ENCODE measurements around the gene HLCS.

The HLCS gene

DNA sequence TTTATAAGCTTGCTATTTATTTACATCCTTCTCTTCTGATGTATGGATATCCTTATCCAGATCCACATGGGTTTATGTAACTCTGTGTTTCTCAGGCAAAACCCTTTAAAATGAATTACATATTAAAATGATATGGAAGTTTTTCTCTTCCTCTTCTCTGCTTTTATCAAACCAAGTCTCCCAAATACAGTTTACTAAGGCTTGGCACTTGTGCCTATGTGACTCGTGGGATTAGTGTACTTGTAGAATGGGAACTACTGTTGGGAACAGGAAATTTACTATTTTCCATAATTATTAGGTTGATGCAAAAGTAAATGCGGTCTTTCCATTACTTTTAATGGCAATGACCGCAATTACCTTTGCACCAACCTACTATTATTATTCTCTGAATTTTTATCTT lies 252.7 kb downstream of the HLCS start:
- DNase-seq = no peak

DNA sequence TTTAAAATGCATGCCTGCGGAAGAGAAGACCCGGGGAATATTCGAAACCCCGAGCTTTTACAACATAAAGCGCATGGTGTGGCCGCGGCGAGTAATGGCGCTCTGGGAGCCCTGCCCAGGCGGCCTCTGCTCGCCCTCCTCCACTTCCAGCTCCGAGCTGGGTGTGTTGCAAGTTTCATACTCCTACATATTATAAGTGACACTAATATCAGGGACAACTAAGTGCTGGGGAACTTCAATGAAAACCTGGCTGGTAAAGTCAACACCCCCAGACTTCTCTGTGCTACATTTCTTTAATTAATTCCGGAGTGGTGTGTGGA lies 255.8 kb downstream of the HLCS start:
- DNase-seq = peak; percentile 59

DNA sequence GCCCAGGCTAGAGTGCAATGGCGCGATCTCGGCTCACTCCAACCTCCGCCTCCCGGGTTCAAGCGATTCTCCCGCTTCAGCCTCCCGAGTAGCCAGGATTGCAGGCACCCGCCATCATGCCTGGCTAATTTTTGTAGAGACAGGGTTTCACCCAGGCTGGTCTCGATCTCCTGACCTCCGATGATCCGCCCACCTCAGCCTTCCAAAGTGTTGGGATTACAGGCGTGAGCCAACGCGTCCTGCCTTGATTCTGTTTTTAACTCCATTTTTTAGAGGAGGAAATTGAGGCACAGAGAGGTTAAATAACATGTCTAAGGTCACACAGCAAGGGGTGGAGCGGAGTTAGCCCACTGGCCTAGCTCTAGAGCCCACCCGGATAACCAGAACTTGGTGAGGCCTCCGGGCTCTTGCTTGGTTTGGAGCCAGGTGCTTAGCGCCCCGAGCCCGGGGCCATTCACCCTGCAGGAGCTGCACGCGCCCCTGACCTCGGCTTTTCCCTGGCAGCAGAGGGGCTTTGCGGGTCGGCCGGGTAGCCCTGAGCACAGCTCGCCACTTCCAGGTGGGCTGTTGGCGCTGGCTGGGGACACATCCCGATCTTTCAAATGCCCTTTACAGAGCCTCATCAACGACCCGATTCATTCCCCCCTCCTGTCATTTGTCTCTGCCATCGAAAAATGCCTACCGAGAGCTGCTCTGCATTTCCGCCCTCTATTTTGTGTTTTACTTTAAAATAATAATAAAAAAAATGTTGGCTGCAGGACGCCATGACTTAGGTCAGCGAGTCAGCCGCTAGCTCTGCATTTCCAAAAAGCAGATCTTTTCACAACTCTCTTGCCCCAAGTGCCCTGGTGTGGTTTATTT lies 256.4 kb downstream of the HLCS start:
- peak; percentile 1 for DNase-seq

DNA sequence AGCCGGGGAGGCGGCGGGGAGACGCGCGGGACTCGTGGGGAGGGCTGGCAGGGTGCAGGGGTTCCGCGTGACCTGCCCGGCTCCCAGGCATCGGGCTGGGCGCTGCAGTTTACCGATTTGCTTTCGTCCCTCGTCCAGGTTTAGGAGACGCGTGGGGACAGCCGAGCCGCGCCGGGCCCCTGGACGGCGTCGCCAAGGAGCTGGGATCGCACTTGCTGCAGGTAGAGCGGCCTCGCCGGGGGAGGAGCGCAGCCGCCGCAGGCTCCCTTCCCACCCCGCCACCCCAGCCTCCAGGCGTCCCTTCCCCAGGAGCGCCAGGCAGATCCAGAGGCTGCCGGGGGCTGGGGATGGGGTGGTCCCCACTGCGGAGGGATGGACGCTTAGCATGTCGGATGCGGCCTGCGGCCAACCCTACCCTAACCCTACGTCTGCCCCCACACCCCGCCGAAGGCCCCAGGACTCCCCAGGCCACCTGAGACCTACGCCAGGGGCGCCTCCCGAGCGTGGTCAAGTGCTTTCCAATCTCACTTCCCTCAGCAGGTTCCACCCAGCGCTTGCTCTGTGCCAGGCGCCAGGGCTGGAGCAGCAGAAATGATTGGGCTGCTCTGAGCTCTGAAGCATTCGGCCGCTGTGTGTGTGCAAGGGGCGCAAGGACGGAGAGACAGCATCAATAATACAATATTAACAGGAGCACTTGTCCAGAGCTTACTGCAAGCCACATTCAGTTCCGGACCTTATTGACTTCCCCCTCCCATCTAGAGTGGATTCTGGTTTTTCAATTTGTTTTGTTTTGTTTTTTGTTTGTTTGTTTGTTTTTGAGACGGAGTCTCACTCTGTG lies 257.2 kb downstream of the HLCS start:
- DNase-seq = peak; percentile 41

DNA sequence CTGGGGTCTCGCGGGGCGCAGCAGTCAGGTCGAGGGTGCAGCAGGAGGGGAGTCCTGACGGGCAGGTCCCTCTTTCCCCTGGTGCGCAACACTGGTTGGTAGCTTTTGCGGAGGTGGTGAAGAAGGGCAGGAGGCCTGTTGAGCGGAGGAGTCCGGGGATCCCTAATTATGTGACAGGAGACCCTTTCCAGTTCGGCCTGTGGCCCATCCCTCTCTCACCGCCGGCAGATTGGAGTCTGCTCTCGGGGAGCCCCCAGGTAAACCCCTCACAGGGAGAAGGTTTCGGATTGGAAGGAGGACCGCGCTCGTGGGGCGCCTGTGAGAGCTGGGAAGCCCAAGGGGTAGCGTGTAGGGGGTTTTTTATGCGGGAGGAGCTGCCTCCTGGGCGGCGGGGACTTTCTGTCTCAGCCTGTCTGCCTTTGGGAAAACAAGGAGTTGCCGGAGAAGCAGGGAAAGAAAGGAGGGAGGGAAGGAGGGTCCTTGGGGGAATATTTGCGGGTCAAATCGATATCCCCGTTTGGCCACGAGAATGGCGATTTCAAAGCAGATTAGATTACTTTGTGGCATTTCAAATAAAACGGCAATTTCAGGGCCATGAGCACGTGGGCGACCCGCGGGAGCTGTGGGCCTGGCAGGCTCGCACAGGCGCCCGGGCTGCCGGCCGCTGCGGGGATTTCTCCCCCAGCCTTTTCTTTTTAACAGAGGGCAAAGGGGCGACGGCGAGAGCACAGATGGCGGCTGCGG lies 258.0 kb downstream of the HLCS start:
- DNase-seq = peak; percentile 45

DNA sequence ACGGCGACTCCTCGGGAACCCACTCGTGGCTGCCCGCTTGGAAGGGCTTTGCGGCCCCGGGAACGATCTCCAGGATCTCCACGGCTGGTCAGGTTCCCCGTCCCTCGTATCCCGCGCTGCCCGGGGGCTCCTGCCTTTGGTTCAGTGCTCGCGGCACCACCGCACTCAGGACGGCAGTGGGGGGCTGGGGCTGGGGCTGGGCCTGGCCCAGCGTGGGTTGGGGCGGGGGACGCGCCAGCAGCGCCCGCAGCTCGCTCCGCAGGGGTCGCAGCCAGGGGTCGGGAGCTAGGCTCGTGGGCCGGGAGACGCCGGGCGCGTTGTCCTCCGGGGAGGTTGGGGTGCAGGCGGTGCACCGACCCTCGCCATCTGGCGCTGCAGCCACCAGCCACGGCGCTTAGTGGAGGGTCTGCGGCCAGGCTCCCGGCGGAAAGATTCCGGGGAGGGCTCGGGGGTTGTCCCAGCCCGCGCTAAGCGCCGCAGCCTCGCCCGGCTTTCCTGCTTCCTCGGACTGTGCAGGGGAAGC lies 258.6 kb downstream of the HLCS start:
- no peak for DNase-seq

DNA sequence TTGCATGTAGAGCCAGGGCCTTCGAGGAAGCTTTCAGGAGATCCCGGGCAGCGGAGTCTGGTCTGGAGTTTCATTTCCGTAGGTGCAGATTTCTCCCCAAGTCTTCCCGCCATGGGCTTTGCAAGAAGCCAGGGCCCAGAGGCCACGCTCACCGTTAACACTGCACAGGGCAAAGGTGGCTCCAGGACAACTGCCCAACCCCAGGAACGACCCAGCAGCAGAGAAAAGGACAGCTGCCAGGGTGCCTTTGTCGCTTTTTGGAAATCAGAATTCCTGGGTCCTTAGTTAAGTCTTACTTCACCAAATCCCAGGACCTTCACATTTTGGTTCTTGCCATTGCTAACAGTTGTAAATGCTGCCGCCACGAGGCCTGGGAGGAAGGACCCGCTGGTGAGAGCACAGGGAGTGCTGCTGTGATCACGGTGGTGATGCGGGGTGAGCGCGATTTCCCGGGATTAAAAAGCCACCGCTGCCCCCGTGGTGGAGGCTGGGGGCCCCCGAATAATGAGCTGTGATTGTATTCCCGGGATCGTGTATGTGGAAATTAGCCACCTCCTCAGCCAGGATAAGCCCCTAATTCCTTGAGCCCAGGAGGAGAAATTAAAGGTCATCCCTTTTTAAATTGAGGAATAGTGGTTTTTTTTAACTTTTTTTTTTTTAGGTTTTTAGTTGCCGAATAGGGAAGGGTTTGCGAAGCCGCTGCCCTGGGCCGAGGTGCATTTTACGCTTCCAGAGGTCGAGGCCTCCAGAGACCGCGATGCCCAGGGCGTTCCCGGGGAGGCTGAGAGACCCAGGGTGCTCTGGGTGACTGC lies 259.3 kb downstream of the HLCS start:
- peak; percentile 53 for DNase-seq

DNA sequence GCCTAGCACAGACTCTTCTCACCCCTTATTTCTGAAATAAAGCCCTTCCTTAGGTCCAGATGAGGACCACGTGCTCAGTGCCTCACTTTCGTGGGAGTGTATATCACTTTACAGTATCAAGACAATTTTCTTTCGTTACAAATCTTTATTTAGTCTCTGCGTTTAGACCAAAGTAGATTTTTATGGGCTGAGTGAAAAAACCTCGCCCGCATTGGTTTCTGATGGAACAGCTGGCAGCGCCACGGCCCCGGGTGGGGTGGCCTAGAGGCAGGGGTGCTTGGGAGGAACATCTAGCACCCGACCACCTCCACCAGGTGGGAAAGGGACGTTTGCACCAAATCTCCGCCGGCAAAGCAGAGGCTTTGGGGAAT lies 260.0 kb downstream of the HLCS start:
- no peak for DNase-seq

DNA sequence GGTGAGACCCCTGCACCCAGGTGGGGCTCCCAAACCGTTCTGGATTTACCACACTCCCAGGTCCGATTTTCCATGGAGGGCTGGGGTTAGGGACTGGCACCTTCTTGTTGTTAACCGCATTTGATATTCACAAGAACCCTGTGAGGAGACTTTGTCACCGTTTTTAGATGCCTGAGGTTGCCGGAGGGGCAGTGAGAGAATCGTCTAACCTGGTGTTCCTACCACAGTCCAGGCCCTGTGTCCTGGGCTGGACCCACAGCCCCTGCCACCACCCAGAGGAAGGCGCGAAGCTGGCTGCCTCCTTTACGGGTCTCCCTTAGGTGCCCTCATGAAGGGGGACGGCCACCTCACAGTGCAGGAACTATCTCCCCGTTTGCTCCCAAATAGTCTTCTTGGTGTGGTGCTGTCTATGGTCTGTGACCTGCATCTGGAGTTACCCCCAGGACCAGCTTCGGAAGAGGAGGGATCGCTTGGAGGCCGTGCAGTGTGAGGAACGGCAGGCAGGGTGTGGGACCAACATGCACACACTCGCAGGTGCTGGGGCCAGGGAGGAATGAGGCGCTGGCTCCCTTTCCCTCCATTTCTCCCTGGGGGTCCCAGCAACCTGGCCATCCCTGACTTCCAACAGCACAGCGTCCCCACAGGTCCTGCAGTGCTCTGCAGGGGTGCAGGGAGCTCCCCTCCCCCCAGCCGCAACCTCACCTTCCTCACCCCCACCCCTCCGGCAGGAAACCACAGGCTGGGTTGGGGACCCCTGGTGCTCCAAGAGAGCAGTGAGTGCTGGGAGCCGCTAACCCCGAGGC lies 260.6 kb downstream of the HLCS start:
- no peak for DNase-seq

DNA sequence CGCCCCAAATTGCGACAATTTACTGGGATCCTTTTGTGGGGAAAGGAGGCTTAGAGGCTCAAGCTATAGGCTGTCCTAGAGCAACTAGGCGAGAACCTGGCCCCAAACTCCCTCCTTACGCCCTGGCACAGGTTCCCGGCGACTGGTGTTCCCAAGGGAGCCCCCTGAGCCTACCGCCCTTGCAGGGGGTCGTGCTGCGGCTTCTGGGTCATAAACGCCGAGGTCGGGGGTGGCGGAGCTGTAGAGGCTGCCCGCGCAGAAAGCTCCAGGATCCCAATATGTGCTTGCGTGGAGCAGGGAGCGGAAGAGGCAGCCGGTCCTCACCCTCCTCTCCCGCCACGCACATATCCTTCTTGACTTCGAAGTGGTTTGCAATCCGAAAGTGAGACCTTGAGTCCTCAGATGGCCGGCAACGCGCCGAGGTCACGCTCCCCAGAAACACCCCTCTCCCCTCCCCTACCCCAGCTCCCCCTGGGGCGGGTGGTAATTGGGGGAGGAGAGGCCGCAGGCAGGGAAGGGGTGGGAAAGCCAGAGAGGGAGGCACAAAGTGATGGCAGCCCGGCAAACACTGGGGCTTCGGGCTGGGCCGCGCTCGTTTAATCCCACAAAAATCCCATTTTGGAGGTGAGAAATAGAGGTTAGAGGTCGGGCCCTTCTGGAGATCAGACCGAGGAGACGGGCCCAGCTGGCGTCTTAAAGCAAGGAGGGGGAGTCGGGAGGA lies 261.4 kb downstream of the HLCS start:
- no peak for DNase-seq

DNA sequence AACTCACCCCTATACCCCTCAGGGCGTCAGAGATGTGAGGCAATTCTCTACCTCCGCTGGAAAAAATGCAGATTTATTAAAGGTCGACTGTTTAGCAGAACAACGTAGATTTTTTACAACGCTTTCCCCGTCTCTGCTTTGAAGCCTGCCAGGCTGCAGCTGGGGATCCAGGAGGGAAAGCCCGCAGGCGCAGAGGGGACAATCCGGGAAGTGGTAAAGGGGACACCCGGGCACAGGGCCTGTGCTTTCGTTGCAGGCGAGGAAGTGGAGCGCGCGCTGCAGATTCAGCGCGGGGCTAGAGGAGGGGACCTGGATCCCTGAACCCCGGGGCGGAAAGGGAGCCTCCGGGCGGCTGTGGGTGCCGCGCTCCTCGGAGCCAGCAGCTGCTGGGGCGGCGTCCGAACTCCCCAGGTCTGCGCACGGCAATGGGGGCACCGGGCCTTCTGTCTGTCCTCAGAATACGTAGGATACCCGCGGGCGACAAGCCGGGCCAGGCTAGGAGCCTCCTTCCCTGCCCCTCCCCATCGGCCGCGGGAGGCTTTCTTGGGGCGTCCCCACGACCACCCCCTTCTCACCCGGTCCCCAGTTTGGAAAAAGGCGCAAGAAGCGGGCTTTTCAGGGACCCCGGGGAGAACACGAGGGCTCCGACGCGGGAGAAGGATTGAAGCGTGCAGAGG lies 262.1 kb downstream of the HLCS start:
- DNase-seq = no peak

DNA sequence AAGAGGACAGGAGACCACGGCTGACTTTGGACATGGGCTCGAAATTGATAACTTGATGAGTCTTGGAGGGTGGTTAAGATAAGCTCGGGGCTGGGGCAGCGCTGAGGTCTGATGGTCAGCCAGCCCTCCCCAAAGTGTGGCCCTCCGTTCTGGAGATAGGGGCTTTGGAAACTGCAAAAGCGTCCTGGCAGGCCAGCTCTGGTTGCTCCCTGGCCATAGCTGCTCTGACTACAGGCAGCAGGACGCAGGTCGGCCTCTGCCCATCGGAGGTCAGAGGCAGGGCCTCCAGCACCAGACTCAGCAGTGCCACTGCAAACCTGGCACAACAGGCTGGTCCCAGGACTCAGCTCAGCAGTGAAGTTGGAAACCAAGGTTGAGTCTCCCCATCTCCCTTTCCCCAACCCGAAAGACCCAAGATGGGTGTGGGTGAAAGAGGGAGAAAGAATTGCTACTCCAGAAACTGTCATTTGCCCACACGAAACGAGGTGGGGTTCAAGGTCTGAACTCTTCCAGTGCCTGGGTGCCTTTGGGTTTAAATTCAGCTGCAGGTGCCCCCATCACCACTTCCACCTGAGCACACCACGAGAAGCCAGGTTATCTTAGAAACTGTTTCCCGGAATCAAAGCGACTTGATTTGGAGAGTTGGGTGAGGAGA lies 262.7 kb downstream of the HLCS start:
- no peak for DNase-seq

DNA sequence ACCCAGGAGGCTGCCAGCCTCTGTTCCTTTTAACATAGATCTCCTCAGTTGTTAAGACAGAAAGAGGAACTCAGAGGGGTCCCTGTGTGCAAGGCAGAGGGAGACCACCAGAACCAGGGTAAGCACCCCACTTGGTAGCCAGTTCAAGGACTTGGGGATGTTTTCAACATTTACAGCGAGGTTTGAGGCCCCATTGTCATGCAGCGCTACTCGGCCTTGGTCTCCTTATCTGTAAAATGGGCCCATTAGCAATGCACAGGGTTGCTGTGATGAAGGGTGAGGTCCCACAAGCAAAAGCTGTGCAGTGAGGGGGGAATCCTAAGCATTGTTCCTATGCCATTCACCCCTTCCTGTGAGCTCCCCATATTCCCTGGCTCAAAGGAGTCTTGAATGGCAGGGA lies 263.3 kb downstream of the HLCS start:
- DNase-seq = no peak

DNA sequence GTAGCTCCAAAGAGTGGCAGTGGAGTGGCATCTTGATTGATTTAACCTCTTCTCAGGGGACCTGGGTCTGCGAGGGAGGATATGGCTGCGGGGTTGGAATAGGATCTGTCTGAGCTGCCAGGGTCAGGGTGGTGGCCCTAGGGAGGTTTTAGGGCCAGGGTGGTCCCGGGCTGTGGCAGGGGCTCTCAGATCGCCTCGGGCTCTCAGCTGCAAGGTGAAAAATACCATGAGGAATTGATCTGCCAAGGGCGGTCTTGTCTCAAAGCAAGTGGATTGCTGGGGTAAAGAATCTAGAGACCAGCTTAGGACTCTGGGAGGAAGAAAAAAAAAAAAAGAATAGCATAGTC lies 263.9 kb downstream of the HLCS start:
- DNase-seq = no peak

DNA sequence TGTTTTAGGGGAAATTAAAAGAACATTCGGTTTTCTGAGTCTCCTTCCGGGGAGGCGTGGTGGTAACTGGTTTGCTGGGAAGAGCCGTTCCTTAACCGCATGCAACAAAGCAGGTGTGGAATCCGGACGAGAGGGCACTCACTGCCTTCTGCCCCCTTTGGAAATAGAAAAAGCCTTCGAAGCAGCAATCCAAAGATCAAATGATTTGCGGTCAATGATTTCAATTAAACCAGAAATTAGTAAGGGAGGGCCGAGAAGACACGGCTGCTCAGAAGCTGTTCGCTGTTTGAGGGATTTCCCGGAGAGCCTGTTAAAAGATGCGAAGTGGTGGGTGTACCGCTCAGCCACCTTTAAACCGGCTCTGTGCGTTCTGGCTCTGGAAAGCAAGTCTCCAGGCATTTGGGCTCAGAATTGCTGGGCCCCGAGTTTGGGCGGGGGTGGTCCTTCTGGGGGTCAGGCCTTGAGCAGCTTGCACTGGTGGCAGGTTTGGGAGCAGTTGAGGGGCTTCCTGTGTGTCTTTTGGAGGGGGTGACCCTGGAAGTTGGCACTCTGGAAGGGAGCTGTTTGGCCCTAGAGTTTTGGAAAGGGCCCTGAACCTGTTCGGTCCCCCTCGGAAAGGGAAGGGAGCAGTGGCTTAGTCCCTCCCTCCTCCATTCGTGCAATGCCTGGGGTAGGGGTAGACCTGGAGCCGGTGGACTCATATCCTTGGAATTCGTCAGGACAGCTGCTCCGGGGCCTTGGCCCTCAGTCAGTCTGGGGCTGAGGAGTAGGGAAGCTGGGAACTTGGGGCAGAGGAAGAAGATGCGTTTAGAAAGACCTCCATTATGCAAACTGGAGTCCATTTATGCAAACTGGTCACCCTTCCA lies 264.5 kb downstream of the HLCS start:
- no peak for DNase-seq

DNA sequence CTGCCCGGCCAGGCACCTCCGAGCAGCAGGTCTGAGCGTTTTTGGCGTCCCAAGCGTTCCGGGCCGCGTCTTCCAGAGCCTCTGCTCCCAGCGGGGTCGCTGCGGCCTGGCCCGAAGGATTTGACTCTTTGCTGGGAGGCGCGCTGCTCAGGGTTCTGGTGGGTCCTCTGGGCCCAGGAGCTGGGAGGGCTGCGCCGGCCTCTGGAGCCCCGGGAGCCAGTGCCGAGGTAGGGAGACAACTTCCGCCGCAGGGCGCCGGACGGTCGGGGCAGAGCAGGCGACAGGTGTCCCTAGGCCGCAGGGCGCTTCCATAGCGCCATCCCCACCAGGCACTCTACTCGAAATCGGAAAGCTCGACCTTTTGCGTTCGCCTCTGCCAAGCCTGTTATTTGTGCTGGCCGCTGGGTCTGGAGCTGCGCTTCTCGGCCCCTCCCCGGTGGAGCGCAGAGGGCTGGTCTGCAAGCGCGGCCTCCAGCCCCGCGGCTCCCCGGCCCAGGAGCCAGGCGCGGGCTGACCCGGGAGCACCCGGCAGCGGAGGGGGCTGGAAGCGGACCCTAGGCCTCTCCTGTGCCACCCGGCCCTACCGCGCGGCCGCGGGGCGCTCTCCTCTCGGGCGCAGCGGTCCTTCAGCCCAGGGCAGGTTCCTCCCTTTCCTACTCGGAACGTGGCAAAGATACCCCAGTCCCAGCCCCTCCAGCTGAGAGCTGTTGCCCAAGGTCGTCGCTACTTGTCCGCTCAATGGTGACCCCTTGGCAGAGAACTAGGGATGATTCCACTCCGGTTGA lies 265.3 kb downstream of the HLCS start:
- peak; percentile 55 for DNase-seq

All from right forelimb (tissue), 1 donor.